GM18867 (cell line): ENCODE data around the gene PSMB5.

Source experiments
- ATAC-seq: cut with Tn5 transposase; IDR thresholded peaks from one replicate; pipeline ENCODE4 v1.9.1; 2021; ENCODE audit warnings: mild to moderate bottlenecking, moderate library complexity; ENCODE audit not compliant: unreplicated experiment

Gene PSMB5

GRCh38 chr14:23045419-23046357 is 11.0 kb upstream of the PSMB5 start:
- no peak for ATAC-seq

DNA sequence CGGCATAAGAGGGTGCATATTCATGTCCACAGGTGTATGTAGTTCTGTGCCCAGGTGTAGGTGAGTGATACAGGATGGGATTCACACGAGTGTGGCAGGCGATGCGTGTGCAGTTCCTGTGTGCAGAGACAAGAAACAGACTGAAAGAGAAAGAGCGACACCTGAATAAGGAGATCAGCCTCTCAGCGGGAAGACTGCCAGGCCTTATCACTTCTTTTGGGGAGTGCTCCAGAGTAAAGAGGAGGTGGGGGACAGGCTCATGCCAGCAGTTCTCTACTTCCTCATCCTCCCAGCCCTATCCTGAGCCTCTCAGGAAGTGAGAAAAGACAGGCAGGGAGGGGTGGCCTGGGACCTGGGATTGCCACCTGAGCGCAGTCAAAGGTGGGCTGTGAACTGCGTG is 10.1 kb upstream of the PSMB5 start:
- ATAC-seq, result no peak

DNA sequence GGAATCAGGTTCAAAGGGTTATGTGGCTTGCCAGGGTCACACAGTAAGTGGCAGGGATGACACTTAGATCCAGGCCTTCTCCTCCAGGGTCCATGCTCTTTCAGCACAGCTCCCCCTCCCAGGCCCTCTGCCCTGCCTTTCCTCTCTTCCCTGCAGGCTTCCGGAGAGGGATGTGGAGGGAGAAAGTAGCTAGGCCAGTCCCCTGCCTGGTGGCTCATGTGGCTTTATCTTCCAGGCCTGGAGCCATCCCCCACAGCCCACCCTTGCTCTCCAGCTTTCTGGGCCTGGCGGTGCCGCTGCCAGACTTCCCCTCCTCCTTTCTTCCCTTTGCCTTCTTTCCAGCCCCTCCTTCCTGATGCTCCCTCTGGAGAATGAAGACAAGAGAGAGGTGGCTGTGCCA is 9.1 kb upstream of the PSMB5 start:
- ATAC-seq, result no peak

DNA sequence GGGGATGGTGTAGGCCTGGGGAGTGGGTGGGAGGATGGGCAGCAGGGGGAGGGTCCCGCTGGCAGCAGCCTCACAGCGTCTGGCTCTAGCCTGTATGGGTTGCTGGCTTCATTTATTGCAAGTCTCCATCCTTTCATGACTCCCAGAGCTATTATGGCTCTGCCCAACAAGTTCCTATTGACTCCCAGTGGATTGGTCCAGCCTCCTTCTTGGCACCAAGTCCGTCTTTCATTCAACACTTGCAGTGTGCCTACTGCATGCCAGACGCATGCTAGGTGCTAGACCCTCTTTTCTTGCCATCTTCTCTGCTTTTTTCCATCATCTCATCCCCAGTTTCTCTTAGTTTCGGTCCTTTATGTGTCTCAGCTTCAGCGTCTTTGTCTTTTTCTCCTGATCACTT is 8.4 kb upstream of the PSMB5 start:
- ATAC-seq, result no peak

GRCh38 chr14:23042162-23042965 is 7.7 kb upstream of the PSMB5 start, which contains the start of gene PSMB11:
TSS of gene PSMB11 (plus strand) at chr14:23042212. CDS start at chr14:23042226, 14 bp downstream.
- no peak for ATAC-seq

DNA sequence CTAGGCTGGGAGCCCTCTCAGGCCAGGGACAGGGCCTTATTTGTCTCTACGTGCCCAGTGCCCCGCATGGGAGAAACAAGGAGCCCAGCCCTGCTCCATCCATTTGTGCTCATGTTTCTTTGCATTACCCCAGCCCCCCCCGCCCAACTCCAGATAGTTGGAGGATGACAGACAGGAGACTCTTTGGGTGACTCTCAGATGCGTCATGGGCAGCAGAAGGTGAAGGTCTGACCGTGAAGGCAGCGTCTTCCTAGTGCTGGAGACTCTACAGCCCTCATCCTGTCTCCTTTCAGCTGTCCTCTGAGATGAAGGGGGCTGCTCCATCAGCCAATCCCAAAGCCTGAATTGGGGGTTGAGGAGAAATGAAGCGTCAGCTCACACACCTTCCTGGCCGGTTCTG is 7.0 kb upstream of the PSMB5 start:
- no peak for ATAC-seq

- no peak for ATAC-seq
Observed at GRCh38 chr14:23040100-23040499, 5.4 kb upstream of the PSMB5 start.

- ATAC-seq, result no peak
Observed at GRCh38 chr14:23035303-23036144, 824 bp upstream of the PSMB5 start.

DNA sequence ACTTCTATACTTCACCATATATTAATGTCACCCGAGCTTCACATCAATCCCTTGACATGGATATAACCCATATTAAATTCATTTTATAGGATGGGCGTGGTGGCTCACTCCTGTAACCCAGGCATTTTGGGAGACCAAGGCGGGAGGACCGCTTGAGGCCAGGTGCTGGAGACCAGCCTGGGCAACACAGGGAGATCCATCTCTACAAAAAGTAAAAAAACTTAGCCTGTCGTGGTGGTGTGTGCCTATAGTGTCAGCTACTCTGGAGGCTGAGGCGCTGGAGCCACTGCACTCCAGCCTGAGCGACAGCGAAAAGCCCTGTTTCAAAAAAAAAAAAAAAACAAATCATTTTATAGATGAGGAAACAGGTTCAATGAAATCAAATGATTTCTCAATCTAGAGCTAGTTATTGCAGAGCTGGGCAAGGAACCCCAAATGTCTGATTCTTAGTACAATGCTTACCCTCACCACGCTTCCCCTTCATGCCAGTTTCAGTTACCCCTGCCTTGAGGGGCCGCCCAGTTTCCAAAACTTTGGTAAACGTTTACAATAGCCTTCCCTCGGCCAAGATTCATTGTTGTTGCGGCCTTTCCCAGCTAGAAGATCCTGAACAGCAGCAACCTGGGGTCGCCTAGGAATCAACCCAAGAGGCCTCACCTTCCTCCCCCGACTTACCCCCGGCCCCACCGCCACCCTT is 751 bp downstream of the PSMB5 start:
- no peak for ATAC-seq

DNA sequence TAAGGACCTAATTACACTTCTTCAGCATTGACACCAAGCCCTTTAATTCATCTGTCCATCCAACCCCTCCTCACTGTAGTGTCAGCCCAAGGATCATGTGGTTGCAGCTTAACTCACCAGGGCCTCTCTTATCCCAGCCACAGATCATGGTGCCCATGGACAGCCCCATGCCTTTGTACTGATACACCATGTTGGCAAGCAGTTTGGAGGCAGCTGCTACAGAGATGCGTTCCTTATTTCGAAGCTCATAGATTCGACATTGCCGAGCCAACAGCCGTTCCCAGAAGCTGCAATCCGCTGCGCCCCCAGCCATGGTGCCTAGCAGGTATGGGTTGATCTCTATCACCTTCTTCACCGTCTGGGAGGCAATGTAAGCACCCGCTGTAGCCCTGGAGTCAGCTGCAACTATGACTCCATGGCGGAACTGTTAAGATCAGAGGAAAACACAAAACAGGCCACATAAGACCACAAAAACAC is 1.4 kb downstream of the PSMB5 start:
- ATAC-seq, result no peak

GRCh38 chr14:23030936-23031335 is 3.8 kb downstream of the PSMB5 start:
- no peak for ATAC-seq

DNA sequence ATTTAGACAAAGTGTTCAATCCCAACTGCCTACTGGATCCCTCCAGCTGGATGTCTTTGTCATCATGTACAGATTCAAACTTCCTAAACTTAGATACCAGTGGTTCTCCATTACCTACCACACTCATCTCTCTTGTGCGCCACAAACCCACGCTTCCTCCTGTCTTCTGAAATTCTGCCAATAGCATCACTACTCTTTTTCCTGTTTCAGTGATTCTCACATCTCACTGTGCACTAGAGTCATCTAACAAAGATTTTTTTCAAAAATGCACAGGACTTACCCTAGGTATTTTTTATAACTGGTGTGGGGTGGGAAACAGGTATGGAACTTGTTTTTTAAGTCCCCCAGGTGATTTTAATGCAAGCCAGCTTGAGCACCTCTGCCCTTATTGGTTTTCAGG is 5.9 kb downstream of the PSMB5 start:
- ATAC-seq, result no peak

GRCh38 chr14:23025151-23025814 is 9.4 kb downstream of the PSMB5 start:
- ATAC-seq, result no peak

DNA sequence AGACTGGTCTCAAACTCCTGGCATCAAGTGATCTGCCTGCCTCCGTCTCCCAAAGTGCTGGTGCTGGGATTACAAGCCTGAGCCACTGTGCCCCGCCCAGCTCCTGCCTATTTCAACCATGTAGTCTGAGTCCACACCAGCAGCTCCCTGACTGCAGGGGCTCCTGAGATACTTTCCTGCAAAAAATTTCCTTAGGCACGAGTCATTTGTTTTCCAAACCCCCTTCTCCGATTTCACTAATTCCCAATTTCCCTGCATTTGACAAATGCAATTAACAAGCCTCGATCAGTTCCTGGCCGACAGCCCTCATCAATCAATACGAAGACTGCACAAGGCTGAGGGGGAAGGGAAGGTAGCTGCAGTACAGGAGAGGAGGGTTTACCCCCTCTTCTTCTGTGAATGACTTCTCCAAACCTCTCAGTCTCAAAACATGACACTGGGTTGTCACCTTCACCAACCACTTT is 10.1 kb downstream of the PSMB5 start:
- no peak for ATAC-seq

DNA sequence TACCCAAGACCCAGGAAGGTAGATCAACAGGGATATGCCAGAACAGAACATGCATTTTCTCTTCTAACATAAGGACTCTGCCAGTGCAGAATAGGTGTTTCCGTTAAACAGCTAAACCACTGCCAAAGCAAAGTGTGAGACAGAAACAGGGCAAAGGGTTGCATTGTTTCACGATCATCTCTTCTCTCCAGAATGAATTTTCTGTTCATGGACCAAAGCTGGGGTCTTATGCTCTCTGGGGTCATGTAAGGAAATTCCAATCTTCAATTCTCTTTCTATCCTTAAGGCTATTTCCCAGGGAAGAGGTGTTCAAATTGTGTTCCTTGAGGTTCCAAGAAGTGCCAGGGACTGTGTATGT is 10.9 kb downstream of the PSMB5 start:
- ATAC-seq, result no peak

- ATAC-seq, result no peak
Observed at GRCh38 chr14:23023022-23023794, 11.5 kb downstream of the PSMB5 start.

- ATAC-seq, result no peak
Observed at GRCh38 chr14:23021889-23022442, 12.7 kb downstream of the PSMB5 start.

- ATAC-seq, result no peak
Observed at GRCh38 chr14:23021434-23021833, 13.3 kb downstream of the PSMB5 start.
